ENCODE data around the gene MXD1. TPM values are rescaled to one million over a fixed set of nuclear protein-coding genes. Genes with fewer than 3 reads are reported as not detected.
"Not testable (repeated sequence)": the region's sequence is repeated elsewhere in the genome, so short reads cannot be mapped to it uniquely, and the experiment has no call there.

The MXD1 gene
- total RNA-seq, 6 experiments from 2014 or later: 3.5 to 13.1 (median 4.3) TPM

- DNase-seq (peak; percentile 74 to 79 (median 79)), ATAC-seq (peak; percentile 91 to 96 (median 94))
- intact Hi-C loops (cut with DNase I): no loop called here
- TF ChIP-seq POLR2A (IDR thresholded peaks at IDR 0.05) (peak; percentile 20), CTCF (IDR thresholded peaks at IDR 0.05) (no peak)
- H3K27me3 ChIP-seq: no peaks in the 10 kb centered on the region
- peaks cover 0 to 10% (median 5%) of the 10 kb centered on the region in 4 donors for H3K4me1 ChIP-seq
- H3K9me3 ChIP-seq: no peaks in the 10 kb centered on the region
- peaks cover 4 to 24% (median 14%) of the 10 kb centered on the region in 4 donors for H3K36me3 ChIP-seq
- WGBS (ENCODE audit: insufficient coverage, low coverage, low lambda C conversion rate, missing lambda C conversion rate): 0% methylated on average over 21 of the region's 32 CpGs
- peak within 1 kb of the TSS; percentile 71 to 87 (median 81) for H3K27ac ChIP-seq
- H3K4me3 ChIP-seq: peak within 1 kb of the TSS; percentile 64 to 76 (median 68)
These were observed 21.0 kb upstream of the MXD1 start, which contains the start of gene SNRNP27 for GRCh38 chr2:69893684-69894551. TSS of gene SNRNP27 (plus strand) at chr2:69893956. CDS start at chr2:69893985, 29 bp downstream.

- DNase-seq; H3K9me3 ChIP-seq; ATAC-seq; intact Hi-C loops (cut with DNase I); H3K27me3 ChIP-seq: not testable (repeated sequence)
- H3K4me1 ChIP-seq: peaks cover 0 to 10% (median 5%) of the 10 kb centered on the region in 4 donors
- peak overlapping the region; percentile 64 to 76 (median 68) for H3K4me3 ChIP-seq
- 32% methylated on average over 16 of the region's 23 CpGs for WGBS (ENCODE audit: insufficient coverage, low coverage, low lambda C conversion rate, missing lambda C conversion rate)
- peaks cover 4 to 32% (median 18%) of the 10 kb centered on the region in 4 donors for H3K36me3 ChIP-seq
- H3K27ac ChIP-seq: peak overlapping the region; percentile 71 to 87 (median 81)
These were observed 20.2 kb upstream of the MXD1 start for GRCh38 chr2:69894737-69895136.

- TF ChIP-seq POLR2A (IDR thresholded peaks at IDR 0.05) (no peak), CTCF (IDR thresholded peaks at IDR 0.05) (no peak)
- Histone ChIP-seq H3K9me3 (no peaks in the 10 kb centered on the region), H3K36me3 (peaks cover 0 to 74% (median 20%) of the 10 kb centered on the region in 4 donors), H3K27ac (no peak overlapping the region), H3K27me3 (no peaks in the 10 kb centered on the region), H3K4me3 (no peak overlapping the region), H3K4me1 (no peaks in the 10 kb centered on the region)
- DNase-seq (peak in 2 of 3 donors; percentile 46 to 66), ATAC-seq (peak in 3 of 4 donors; percentile 27 to 41 (median 35))
- WGBS (ENCODE audit: insufficient coverage, low coverage, low lambda C conversion rate, missing lambda C conversion rate): 20% methylated on average over 8 of the region's 8 CpGs
- intact Hi-C loops (cut with DNase I): no loop called here
These were observed 12.5 kb upstream of the MXD1 start for GRCh38 chr2:69902213-69902922.

GRCh38 chr2:69907216-69907615 is 7.7 kb upstream of the MXD1 start:
- H3K36me3 ChIP-seq: peaks cover 0 to 53% (median 9%) of the 10 kb centered on the region in 4 donors
- no peak for ATAC-seq
- DNase-seq: no peak
- intact Hi-C loops (cut with DNase I): loop anchor here in 1 of 2 donors (5.0 kb wide), 1 partner anchor 240 kb away; no protein-coding TSS in a partner anchor
- no peaks in the 10 kb centered on the region for H3K9me3 ChIP-seq
- no peak overlapping the region for H3K27ac ChIP-seq
- H3K27me3 ChIP-seq: no peaks in the 10 kb centered on the region
- H3K4me3 ChIP-seq: no peak overlapping the region
- TF ChIP-seq POLR2A (IDR thresholded peaks at IDR 0.05): no peak
- no peaks in the 10 kb centered on the region for H3K4me1 ChIP-seq

- TF ChIP-seq POLR2A (IDR thresholded peaks at IDR 0.05) (no peak), CTCF (IDR thresholded peaks at IDR 0.05) (peak; percentile 55 to 64 (median 62))
- Histone ChIP-seq H3K27me3 (no peaks in the 10 kb centered on the region), H3K4me3 (no peak overlapping the region), H3K27ac (peak overlapping the region in 2 of 3 donors; percentile 19 to 100), H3K9me3 (no peaks in the 10 kb centered on the region), H3K4me1 (peaks cover 0 to 6% (median 3%) of the 10 kb centered on the region in 4 donors), H3K36me3 (peaks cover 0 to 19% (median 0%) of the 10 kb centered on the region in 4 donors)
- ATAC-seq (no peak), DNase-seq (no peak)
- 2% methylated on average over 2 of the region's 2 CpGs for WGBS (ENCODE audit: insufficient coverage, low coverage, low lambda C conversion rate, missing lambda C conversion rate)
- intact Hi-C loops (cut with DNase I): loop anchor here (5.0 to 10.0 kb wide), 3 partner anchors 153 to 230 kb away; no protein-coding TSS in a partner anchor
These were observed 2.8 kb upstream of the MXD1 start for GRCh38 chr2:69911985-69912563.
